WTC11 (cell line): ENCODE data around the gene MRPL10. TPM values are rescaled to one million over a fixed set of nuclear protein-coding genes. Genes with fewer than 3 reads are reported as not detected.

Experiments
- ATAC-seq: fragments of 200-7000 bp; cut with Tn5 transposase; 2 replicates; pipeline ENCODE4 v1.10.0; 2021; ENCODE audit warnings: mild to moderate bottlenecking, moderate library complexity
- CTCF ChIA-PET: fragments of 300-600 bp; sonication (Branson Sonifier 250); formaldehyde crosslinking; loops from one replicate; lab custom pipeline; 2021; ENCODE audit warnings: antibody characterized with exemption; lab: Charles Lee
- POLR2A ChIA-PET: fragments of 350-600 bp; sonication (Branson Sonifier 250); formaldehyde crosslinking; loops from one replicate; lab custom pipeline; 2021; ENCODE audit warnings: antibody characterized with exemption; lab: Charles Lee
- DNase-seq: peaks from one replicate; pipeline ENCODE4 v3.0.0; 2021; ENCODE audit warnings: low spot score
- H3K27ac Mint-ChIP-seq: 2 replicates; pipeline ENCODE4 v1.8.0; 2021; ENCODE audit warnings: mixed read lengths
- H3K27me3 Mint-ChIP-seq: 2 replicates; pipeline ENCODE4 v1.8.0; 2021; ENCODE audit warnings: low read depth, mild to moderate bottlenecking, moderate library complexity, mixed read lengths
- H3K36me3 Mint-ChIP-seq: 2 replicates; pipeline ENCODE4 v1.8.0; 2021; ENCODE audit warnings: mixed read lengths
- H3K4me1 Mint-ChIP-seq: 2 replicates; pipeline ENCODE4 v1.8.0; 2022; ENCODE audit warnings: mixed read lengths
- H3K4me3 Mint-ChIP-seq: 2 replicates; pipeline ENCODE4 v1.8.0; 2021; ENCODE audit warnings: mild to moderate bottlenecking, moderate library complexity, mixed read lengths
- H3K9me3 Mint-ChIP-seq: 2 replicates; pipeline ENCODE4 v1.8.0; 2021; ENCODE audit warnings: mixed read lengths
- ATF3 ChIP-seq: sonication (generic); formaldehyde crosslinking; conservative IDR thresholded peaks from 2 replicates; pipeline ENCODE4 v1.8.1; 2022; ENCODE audit warnings: mild to moderate bottlenecking, missing genetic modification reagents
- CDX4 ChIP-seq: fragments of 250-450 bp; sonication (Bioruptor Pico); IDR thresholded peaks from 2 replicates; pipeline ENCODE4 v1.9.0; 2021; ENCODE audit warnings: moderate library complexity, mild to moderate bottlenecking, inconsistent platforms, borderline replicate concordance
- E2F4 ChIP-seq: sonication (generic); formaldehyde crosslinking; IDR thresholded peaks from 2 replicates; pipeline ENCODE4 v1.8.1; 2022; ENCODE audit warnings: low read depth, mild to moderate bottlenecking, moderate library complexity, missing genetic modification reagents, borderline replicate concordance
- ETV6 ChIP-seq: sonication (generic); formaldehyde crosslinking; IDR thresholded peaks from 2 replicates; pipeline ENCODE4 v1.8.1; 2022; ENCODE audit warnings: mild to moderate bottlenecking, missing genetic modification reagents
- FOXP4 ChIP-seq: sonication (generic); formaldehyde crosslinking; IDR thresholded peaks from 2 replicates; pipeline ENCODE4 v1.8.0; 2022; ENCODE audit warnings: mild to moderate bottlenecking, missing genetic modification reagents
- HMGXB4 ChIP-seq: sonication (generic); formaldehyde crosslinking; IDR thresholded peaks from 2 replicates; pipeline ENCODE4 v1.8.1; 2023; ENCODE audit warnings: mild to moderate bottlenecking, moderate library complexity, missing genetic modification reagents
- JAZF1 ChIP-seq: fragments of 250-450 bp; sonication (Bioruptor Pico); IDR thresholded peaks from 2 replicates; pipeline ENCODE4 v1.9.0; 2021; ENCODE audit warnings: moderate library complexity, mild to moderate bottlenecking, inconsistent platforms
- MXD4 ChIP-seq: fragments of 250-450 bp; sonication (Bioruptor Pico); IDR thresholded peaks from 2 replicates; pipeline ENCODE4 v1.8.0; 2021; ENCODE audit warnings: mild to moderate bottlenecking, moderate library complexity, borderline replicate concordance
- NFATC4 ChIP-seq: fragments of 250-450 bp; sonication (Bioruptor Pico); IDR thresholded peaks from 2 replicates; pipeline ENCODE4 v1.9.0; 2021; ENCODE audit warnings: mild to moderate bottlenecking
- PRDM15 ChIP-seq: sonication (generic); formaldehyde crosslinking; IDR thresholded peaks from 2 replicates; pipeline ENCODE4 v1.8.0; 2022; ENCODE audit warnings: missing genetic modification reagents
- PRRX2 ChIP-seq: fragments of 250-450 bp; sonication (Bioruptor Pico); IDR thresholded peaks from 2 replicates; pipeline ENCODE4 v1.8.0; 2021; ENCODE audit warnings: mild to moderate bottlenecking
- SMAD3 ChIP-seq: sonication (generic); formaldehyde crosslinking; IDR thresholded peaks from 2 replicates; pipeline ENCODE4 v1.8.0; 2022; ENCODE audit warnings: missing genetic modification reagents, mild to moderate bottlenecking, borderline replicate concordance
- SOX15 ChIP-seq: fragments of 250-450 bp; sonication (Bioruptor Pico); IDR thresholded peaks from 2 replicates; pipeline ENCODE4 v1.9.0; 2021; ENCODE audit warnings: mild to moderate bottlenecking
- SP1 ChIP-seq: sonication (generic); formaldehyde crosslinking; conservative IDR thresholded peaks from 2 replicates; pipeline ENCODE4 v1.8.1; 2022; ENCODE audit warnings: missing genetic modification reagents
- STAT6 ChIP-seq: sonication (generic); formaldehyde crosslinking; conservative IDR thresholded peaks from 2 replicates; pipeline ENCODE4 v1.8.1; 2023; ENCODE audit warnings: mild to moderate bottlenecking, low read depth, missing genetic modification reagents, moderate library complexity
- TCF7 ChIP-seq: sonication (generic); formaldehyde crosslinking; IDR thresholded peaks from 2 replicates; pipeline ENCODE4 v1.8.0; 2022; ENCODE audit warnings: mild to moderate bottlenecking, low read depth, missing genetic modification reagents, moderate library complexity
- TP53 ChIP-seq: sonication (generic); formaldehyde crosslinking; IDR thresholded peaks from 2 replicates; pipeline ENCODE4 v1.8.1; 2023; ENCODE audit warnings: mild to moderate bottlenecking, missing genetic modification reagents
- ZMAT4 ChIP-seq: fragments of 250-450 bp; sonication (Bioruptor Pico); IDR thresholded peaks from 2 replicates; pipeline ENCODE4 v1.9.0; 2021; ENCODE audit warnings: mild to moderate bottlenecking
- ZNF138 ChIP-seq: sonication (generic); formaldehyde crosslinking; conservative IDR thresholded peaks from 2 replicates; pipeline ENCODE4 v1.8.1; 2022; ENCODE audit warnings: mild to moderate bottlenecking, moderate library complexity, missing genetic modification reagents
- ZNF219 ChIP-seq: sonication (generic); formaldehyde crosslinking; IDR thresholded peaks from 2 replicates; pipeline ENCODE4 v1.8.0; 2023; ENCODE audit warnings: missing genetic modification reagents, mild to moderate bottlenecking, borderline replicate concordance
- ZNF232 ChIP-seq: sonication (generic); formaldehyde crosslinking; IDR thresholded peaks from 2 replicates; pipeline ENCODE4 v1.8.0; 2022; ENCODE audit warnings: mild to moderate bottlenecking, missing genetic modification reagents
- ZNF263 ChIP-seq: sonication (generic); formaldehyde crosslinking; IDR thresholded peaks from 2 replicates; pipeline ENCODE4 v1.8.1; 2022; ENCODE audit warnings: low read depth, mild to moderate bottlenecking, moderate library complexity, missing genetic modification reagents
- ZNF317 ChIP-seq: sonication (generic); formaldehyde crosslinking; IDR thresholded peaks from 2 replicates; pipeline ENCODE4 v1.8.1; 2023; ENCODE audit warnings: low read depth, mild to moderate bottlenecking, moderate library complexity, missing genetic modification reagents, borderline replicate concordance
- total RNA-seq: library from RNA; stranded (reverse); gene quantifications from 3 replicates; pipeline ENCODE4 v1.2.3, GENCODE V29; 2021

MRPL10 gene
- total RNA-seq, 1 experiment from 2014 or later, result 80.1 TPM

- ATAC-seq (no peak), DNase-seq (no peak)
- Mint-ChIP-seq H3K9me3 (no peaks in the 10 kb centered on the region), H3K36me3 (no peaks in the 10 kb centered on the region), H3K4me3 (no peak overlapping the region), H3K27ac (no peak overlapping the region), H3K27me3 (peaks cover 2% of the 10 kb centered on the region; the same call in 1 of the 2 replicates), H3K4me1 (no peaks in the 10 kb centered on the region)
- POLR2A ChIA-PET, result interaction anchor here (1.3 kb wide), 1 partner anchor 12 kb away, joined by 3 read pairs; no protein-coding TSS in a partner anchor
- no peak for TF ChIP-seq PRDM15 (CRISPR knock-in tag)
- TF ChIP-seq FOXP4 (CRISPR knock-in tag), result no peak
- no peak for TF ChIP-seq JAZF1
- no peak for TF ChIP-seq ZNF263
- TF ChIP-seq ZNF232 (CRISPR knock-in tag), result no peak
- TF ChIP-seq ZMAT4 (CRISPR knock-in tag), result no peak
- TF ChIP-seq ZNF138 (CRISPR knock-in tag), result no peak
- TF ChIP-seq ZNF317 (CRISPR knock-in tag), result no peak
- TF ChIP-seq ZNF219 (CRISPR knock-in tag), result no peak
- no peak for TF ChIP-seq SP1 (CRISPR knock-in tag)
- no peak for TF ChIP-seq SOX15
- TF ChIP-seq E2F4 (CRISPR knock-in tag), result no peak
- TF ChIP-seq MXD4 (CRISPR knock-in tag), result no peak
- TF ChIP-seq TCF7, result no peak
- TF ChIP-seq TP53 (CRISPR knock-in tag), result no peak
- TF ChIP-seq CDX4 (CRISPR knock-in tag), result no peak
- no peak for TF ChIP-seq PRRX2 (CRISPR knock-in tag)
- CTCF ChIA-PET, result interaction anchor here (0.6 to 1.7 kb wide), 12 partner anchors 12 to 169 kb away, joined by 3 to 6 read pairs (median 4); partner anchors contain the start of genes CDK5RAP3, OSBPL7 and TBX21
Measured at GRCh38 chr17:47801906-47802305, 29.4 kb downstream of the MRPL10 start.

- no peak for DNase-seq
- H3K36me3 Mint-ChIP-seq, result no peaks in the 10 kb centered on the region
- ChIA-PET POLR2A (interaction anchor here (1.3 kb wide), 1 partner anchor 11 kb away, joined by 3 read pairs; no protein-coding TSS in a partner anchor), CTCF (interaction anchor here (0.6 to 1.7 kb wide), 5 partner anchors 20 to 211 kb away, joined by 3 to 6 read pairs (median 3); partner anchors contain the start of gene OSBPL7)
- no peak overlapping the region for H3K4me3 Mint-ChIP-seq
- H3K27me3 Mint-ChIP-seq, result peaks cover 2% of the 10 kb centered on the region; the same call in 1 of the 2 replicates
- no peaks in the 10 kb centered on the region for H3K4me1 Mint-ChIP-seq
- H3K9me3 Mint-ChIP-seq, result no peaks in the 10 kb centered on the region
- ATAC-seq, result no peak
- H3K27ac Mint-ChIP-seq, result no peak overlapping the region
- no peak for TF ChIP-seq STAT6 (CRISPR knock-in tag)
- no peak for TF ChIP-seq SMAD3
- no peak for TF ChIP-seq ATF3
- TF ChIP-seq ETV6 (CRISPR knock-in tag), result no peak
- no peak for TF ChIP-seq HMGXB4 (CRISPR knock-in tag)
- no peak for TF ChIP-seq NFATC4 (CRISPR knock-in tag)
Measured at GRCh38 chr17:47801176-47801765, 30.1 kb downstream of the MRPL10 start.
